Measurements from ENCODE around the gene MPRIP. TPM values are rescaled to one million over a fixed set of nuclear protein-coding genes. Genes with fewer than 3 reads are reported as not detected.

The MPRIP gene
- total RNA-seq, 1 donor from 2014 or later = 863 TPM

DNA sequence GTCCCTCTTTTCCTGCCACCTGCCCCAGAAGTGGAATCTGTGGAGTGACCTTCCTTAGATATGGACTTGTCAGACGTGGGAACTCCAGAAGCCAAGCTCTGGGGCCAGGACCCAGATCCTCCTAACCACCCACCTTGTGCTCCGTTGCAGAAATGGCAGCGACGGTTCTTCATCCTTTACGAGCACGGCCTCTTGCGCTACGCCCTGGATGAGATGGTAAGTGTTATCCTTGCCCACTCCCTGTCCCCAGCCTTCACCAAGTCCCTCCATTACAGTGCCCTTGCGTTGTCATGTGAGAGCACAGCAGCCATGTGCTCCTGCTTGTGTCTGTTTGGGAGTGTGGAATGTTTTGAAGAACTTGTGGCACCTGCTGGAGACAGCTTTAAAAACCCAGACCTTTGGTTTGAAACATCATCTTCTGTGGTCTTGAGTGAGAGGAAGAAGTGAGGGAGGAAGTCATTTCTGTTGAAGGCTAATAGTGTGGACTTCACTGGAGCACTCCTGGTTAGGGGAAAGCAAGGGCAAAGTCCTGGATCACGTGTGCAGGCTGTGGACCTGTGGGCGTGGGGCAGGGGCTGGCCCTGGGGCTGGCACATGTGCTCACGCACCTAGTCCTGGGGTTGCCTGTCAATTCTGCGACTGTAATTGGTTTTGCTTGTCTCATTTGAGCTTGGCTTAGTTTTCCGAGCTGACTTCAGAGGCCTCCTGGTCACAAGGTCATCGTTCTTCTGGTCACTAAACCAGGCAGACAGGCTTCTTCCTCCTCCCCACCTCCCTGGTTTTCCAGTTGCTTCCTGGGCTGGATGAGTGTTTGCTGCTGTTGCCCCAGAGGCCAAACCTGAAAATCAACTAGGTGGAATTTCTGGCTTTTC is 35.8 kb downstream of the MPRIP start:
- peaks cover 16% of the 10 kb centered on the region for H3K9me3 Mint-ChIP-seq (ENCODE audit: unreplicated experiment)
- no peak for TF ChIP-seq CTCF (IDR thresholded peaks at IDR 0.05; ENCODE audit: partially characterized antibody, unreplicated experiment)
- H3K36me3 Mint-ChIP-seq (ENCODE audit: unreplicated experiment) = no peaks in the 10 kb centered on the region
- H3K27ac Mint-ChIP-seq (ENCODE audit: unreplicated experiment) = peak overlapping the region; percentile 25
- peaks cover 10% of the 10 kb centered on the region for H3K27me3 Mint-ChIP-seq (ENCODE audit: unreplicated experiment)
- H3K4me1 Mint-ChIP-seq (ENCODE audit: low read depth, unreplicated experiment) = peaks cover 58% of the 10 kb centered on the region
- DNase-seq = peak; percentile 5
- no peak overlapping the region for H3K4me3 Mint-ChIP-seq (ENCODE audit: unreplicated experiment)

- Mint-ChIP-seq H3K9me3 (ENCODE audit: unreplicated experiment) (peaks cover 20% of the 10 kb centered on the region), H3K36me3 (ENCODE audit: unreplicated experiment) (no peaks in the 10 kb centered on the region), H3K4me1 (ENCODE audit: low read depth, unreplicated experiment) (peaks cover 55% of the 10 kb centered on the region), H3K27me3 (ENCODE audit: unreplicated experiment) (peaks cover 7% of the 10 kb centered on the region), H3K27ac (ENCODE audit: unreplicated experiment) (peak overlapping the region; percentile 25), H3K4me3 (ENCODE audit: unreplicated experiment) (no peak overlapping the region)
- DNase-seq = peak; percentile 2
- TF ChIP-seq CTCF (IDR thresholded peaks at IDR 0.05; ENCODE audit: partially characterized antibody, unreplicated experiment) = no peak
Measured at GRCh38 chr17:17078832-17079231, 36.6 kb downstream of the MPRIP start.

DNA sequence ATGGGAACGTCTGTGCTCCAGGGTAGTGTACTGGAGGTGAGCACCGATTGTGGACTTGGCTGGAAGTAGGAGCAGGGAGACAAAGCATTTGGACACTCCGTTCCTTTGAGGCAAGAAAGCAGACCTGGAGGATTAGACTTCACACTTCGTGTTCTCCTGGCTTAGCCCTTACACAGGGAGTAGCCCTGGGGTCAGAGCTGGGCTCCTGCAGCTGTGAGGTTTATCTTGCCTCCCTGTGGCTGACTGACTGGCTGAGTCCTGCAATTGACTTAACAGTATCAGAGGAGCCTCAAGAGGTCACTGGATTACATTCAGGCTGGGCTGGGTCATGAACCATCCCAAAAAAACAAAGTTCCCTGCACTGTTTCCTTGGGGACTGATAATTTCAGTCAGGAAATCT is 37.1 kb downstream of the MPRIP start:
- no peak for TF ChIP-seq CTCF (IDR thresholded peaks at IDR 0.05; ENCODE audit: partially characterized antibody, unreplicated experiment)
- no peaks in the 10 kb centered on the region for H3K36me3 Mint-ChIP-seq (ENCODE audit: unreplicated experiment)
- H3K9me3 Mint-ChIP-seq (ENCODE audit: unreplicated experiment) = peaks cover 20% of the 10 kb centered on the region
- H3K4me3 Mint-ChIP-seq (ENCODE audit: unreplicated experiment) = no peak overlapping the region
- peaks cover 52% of the 10 kb centered on the region for H3K4me1 Mint-ChIP-seq (ENCODE audit: low read depth, unreplicated experiment)
- H3K27me3 Mint-ChIP-seq (ENCODE audit: unreplicated experiment) = peaks cover 7% of the 10 kb centered on the region
- peak overlapping the region; percentile 49 for H3K27ac Mint-ChIP-seq (ENCODE audit: unreplicated experiment)
- DNase-seq = peak; percentile 3

DNA sequence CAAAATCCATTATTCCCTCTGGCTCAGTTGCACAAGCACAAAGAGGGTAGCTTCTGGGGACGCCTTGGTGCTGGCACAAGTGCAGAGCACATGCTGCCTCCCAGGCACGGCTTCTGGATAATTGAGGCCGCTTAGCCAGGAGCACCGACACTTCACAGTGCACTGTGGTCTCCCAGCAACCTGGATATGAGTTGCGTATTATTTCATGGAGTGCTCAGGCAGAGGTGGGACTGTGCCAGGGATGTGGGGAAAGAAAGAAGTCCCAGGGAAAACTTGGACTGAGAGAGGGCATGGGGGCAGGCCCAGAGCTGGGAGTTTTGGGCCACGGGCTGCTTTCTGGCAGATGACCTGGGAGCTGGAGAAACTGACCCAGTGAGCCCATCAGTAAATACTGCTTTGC is 37.5 kb downstream of the MPRIP start:
- Mint-ChIP-seq H3K27me3 (ENCODE audit: unreplicated experiment) (peaks cover 7% of the 10 kb centered on the region), H3K36me3 (ENCODE audit: unreplicated experiment) (no peaks in the 10 kb centered on the region), H3K4me3 (ENCODE audit: unreplicated experiment) (no peak overlapping the region), H3K4me1 (ENCODE audit: low read depth, unreplicated experiment) (peaks cover 50% of the 10 kb centered on the region), H3K27ac (ENCODE audit: unreplicated experiment) (peak overlapping the region; percentile 49), H3K9me3 (ENCODE audit: unreplicated experiment) (peaks cover 16% of the 10 kb centered on the region)
- peak; percentile 12 for DNase-seq
- no peak for TF ChIP-seq CTCF (IDR thresholded peaks at IDR 0.05; ENCODE audit: partially characterized antibody, unreplicated experiment)

- no peak overlapping the region for H3K27ac Mint-ChIP-seq (ENCODE audit: unreplicated experiment)
- DNase-seq = peak; percentile 7
- peaks cover 11% of the 10 kb centered on the region for H3K27me3 Mint-ChIP-seq (ENCODE audit: unreplicated experiment)
- peaks cover 13% of the 10 kb centered on the region for H3K9me3 Mint-ChIP-seq (ENCODE audit: unreplicated experiment)
- H3K4me1 Mint-ChIP-seq (ENCODE audit: low read depth, unreplicated experiment) = peaks cover 48% of the 10 kb centered on the region
- no peak overlapping the region for H3K4me3 Mint-ChIP-seq (ENCODE audit: unreplicated experiment)
- TF ChIP-seq CTCF (IDR thresholded peaks at IDR 0.05; ENCODE audit: partially characterized antibody, unreplicated experiment) = no peak
- H3K36me3 Mint-ChIP-seq (ENCODE audit: unreplicated experiment) = no peaks in the 10 kb centered on the region
Measured at GRCh38 chr17:17080181-17080631, 37.9 kb downstream of the MPRIP start.
